ENCODE measurements around the gene CRYBG1.
"Not testable (repeated sequence)": the region's sequence is repeated elsewhere in the genome, so short reads cannot be mapped to it uniquely, and the experiment has no call there.

The CRYBG1 gene

GRCh38 chr6:106559659-106560058 is 199.1 kb downstream of the CRYBG1 start:
- DNase-seq = not testable (repeated sequence)

- DNase-seq = no peak
Observed at GRCh38 chr6:106560996-106561685, 200.6 kb downstream of the CRYBG1 start.

GRCh38 chr6:106561686-106562405 is 201.3 kb downstream of the CRYBG1 start:
- no peak for DNase-seq

- no peak for DNase-seq
Observed at GRCh38 chr6:106563614-106564013, 203.1 kb downstream of the CRYBG1 start.

- no peak for DNase-seq
Observed at GRCh38 chr6:106564476-106564875, 204.0 kb downstream of the CRYBG1 start.

GRCh38 chr6:106568530-106568929 is 208.0 kb downstream of the CRYBG1 start:
- no peak for DNase-seq

GRCh38 chr6:106569428-106569827 is 208.9 kb downstream of the CRYBG1 start:
- no peak for DNase-seq

GRCh38 chr6:106572436-106572835 is 211.9 kb downstream of the CRYBG1 start:
- no peak for DNase-seq

- no peak for DNase-seq
Observed at GRCh38 chr6:106572875-106573585, 212.5 kb downstream of the CRYBG1 start.

- DNase-seq = peak; percentile 2 to 14
Observed at GRCh38 chr6:106574741-106575458, 214.4 kb downstream of the CRYBG1 start.

- DNase-seq = no peak
Observed at GRCh38 chr6:106579281-106579680, 218.8 kb downstream of the CRYBG1 start.

GRCh38 chr6:106581468-106581867 is 221.0 kb downstream of the CRYBG1 start:
- DNase-seq = no peak

- no peak for DNase-seq
Observed at GRCh38 chr6:106586815-106587415, 226.4 kb downstream of the CRYBG1 start.

- not testable (repeated sequence) for DNase-seq
Observed at GRCh38 chr6:106588937-106589336, 228.4 kb downstream of the CRYBG1 start.

GRCh38 chr6:106591111-106591825 is 230.8 kb downstream of the CRYBG1 start:
- no peak for DNase-seq

- no peak for DNase-seq
Observed at GRCh38 chr6:106599440-106599839, 238.9 kb downstream of the CRYBG1 start.

GRCh38 chr6:106600329-106600728 is 239.8 kb downstream of the CRYBG1 start:
- DNase-seq = no peak

GRCh38 chr6:106608080-106608668 is 247.7 kb downstream of the CRYBG1 start:
- DNase-seq = peak; percentile 8 to 55

- peak in 1 of 2 experiments; percentile 35 for DNase-seq
Observed at GRCh38 chr6:106609699-106610098, 249.2 kb downstream of the CRYBG1 start.

- DNase-seq = no peak
Observed at GRCh38 chr6:106611030-106611429, 250.5 kb downstream of the CRYBG1 start.

- no peak for DNase-seq
Observed at GRCh38 chr6:106612671-106613416, 252.3 kb downstream of the CRYBG1 start.

All from NCI-H2081 (cell line).